Activated CD4-positive, CD25-positive, alpha-beta regulatory T cell treated with anti-CD3 and anti-CD28 coated beads, Interleukin-2, amount 50 U/mL, for 72 hours (primary cell): ENCODE data around the gene SLX4.
"Not testable (repeated sequence)": the region's sequence is repeated elsewhere in the genome, so short reads cannot be mapped to it uniquely, and the experiment has no call there.

Experiments
- DNase-seq: peaks from one replicate; pipeline ENCODE4 v3.0.0; 2021

SLX4 gene

GRCh38 chr16:3640632-3641501 is 29.5 kb upstream of the SLX4 start:
- no peak for DNase-seq

- no peak for DNase-seq
These were observed 28.8 kb upstream of the SLX4 start for GRCh38 chr16:3640207-3640606.

GRCh38 chr16:3638916-3639644 is 27.7 kb upstream of the SLX4 start:
- DNase-seq, result no peak

GRCh38 chr16:3637371-3637923 is 26.0 kb upstream of the SLX4 start:
- no peak for DNase-seq

- no peak for DNase-seq
These were observed 14.7 kb upstream of the SLX4 start for GRCh38 chr16:3625911-3626732.

GRCh38 chr16:3625331-3625730 is 13.9 kb upstream of the SLX4 start:
- no peak for DNase-seq

GRCh38 chr16:3623642-3624041 is 12.2 kb upstream of the SLX4 start:
- no peak for DNase-seq

GRCh38 chr16:3618769-3619141 is 7.3 kb upstream of the SLX4 start:
- DNase-seq, result no peak

- no peak for DNase-seq
These were observed 1.4 kb upstream of the SLX4 start for GRCh38 chr16:3612510-3613466.

GRCh38 chr16:3610698-3611145 is 684 bp downstream of the SLX4 start:
- no peak for DNase-seq

- DNase-seq, result no peak
These were observed 1.3 kb downstream of the SLX4 start for GRCh38 chr16:3609895-3610697.

- not testable (repeated sequence) for DNase-seq
These were observed 2.4 kb downstream of the SLX4 start for GRCh38 chr16:3608976-3609375.

GRCh38 chr16:3608069-3608468 is 3.3 kb downstream of the SLX4 start:
- DNase-seq, result no peak

- no peak for DNase-seq
These were observed 3.8 kb downstream of the SLX4 start for GRCh38 chr16:3607634-3608033.

- DNase-seq, result no peak
These were observed 4.2 kb downstream of the SLX4 start for GRCh38 chr16:3607161-3607560.

- DNase-seq, result no peak
These were observed 5.0 kb downstream of the SLX4 start for GRCh38 chr16:3606441-3606840.

- no peak for DNase-seq
These were observed 9.1 kb downstream of the SLX4 start for GRCh38 chr16:3602320-3602653.

- DNase-seq, result no peak
These were observed 9.6 kb downstream of the SLX4 start for GRCh38 chr16:3601614-3602319.

- no peak for DNase-seq
These were observed 11.5 kb downstream of the SLX4 start for GRCh38 chr16:3599922-3600321.

- no peak for DNase-seq
These were observed 12.3 kb downstream of the SLX4 start for GRCh38 chr16:3599121-3599520.
